Psoas muscle (tissue), 8 donors: Measurements from ENCODE around the gene KCTD20. TPM values are rescaled to one million over a fixed set of nuclear protein-coding genes. Genes with fewer than 3 reads are reported as not detected.
A peak's percentile ranks its signal among the peaks of the same experiment; 100 is the strongest.
"Not testable (repeated sequence)": the region's sequence is repeated elsewhere in the genome, so short reads cannot be mapped to it uniquely, and the experiment has no call there.

Experiments used
- ATAC-seq, 4 donors: fragments of 200-7000 bp; cut with Tn5 transposase; one replicate each; pipeline ENCODE4 v1.9.1; 2020; ENCODE audit warnings: moderate library complexity in 3 of 4, mild to moderate bottlenecking in 2 of 4
- DNase-seq, 2 donors: peaks; one replicate each; pipeline ENCODE4 v3.0.0-alpha.2; 2020
- H3K27ac ChIP-seq: fragments of 200-600 bp; one replicate; pipeline ENCODE4 v1.8.0; 2022
- H3K27me3 ChIP-seq, 3 donors: fragments of 200-600 bp in 1 of 3; one replicate each; pipeline versions ENCODE4 v1.6.1 to v1.8.0; 2013 to 2022; ENCODE audit warnings: low read length in 2 of 3, mild to moderate bottlenecking in 2 of 3, moderate library complexity in 1 of 3; ENCODE audit not compliant: insufficient read depth in 3 of 3
- H3K36me3 ChIP-seq, 2 donors: fragments of 200-600 bp in 1 of 2; one replicate each; pipeline versions ENCODE4 v1.6.1 to v1.8.0; 2013 to 2022; ENCODE audit warnings: low read depth in 1 of 2, mild to moderate bottlenecking in 1 of 2, moderate library complexity in 1 of 2; ENCODE audit not compliant: insufficient read depth in 1 of 2
- H3K4me1 ChIP-seq: fragments of 200-600 bp; one replicate; pipeline ENCODE4 v1.8.0; 2022
- H3K4me3 ChIP-seq: fragments of 200-600 bp; one replicate; pipeline ENCODE4 v1.8.0; 2022; ENCODE audit warnings: mild to moderate bottlenecking
- H3K9me3 ChIP-seq: fragments of 200-600 bp; one replicate; pipeline ENCODE4 v1.8.0; 2022
- WGBS, 3 donors: extraction: QIAGEN DNeasy Blood & Tissue Kit; methylation state at CpG; one replicate each; pipeline versions ENCODE4 v1.1.6 to v1.1.7; 2013; 5-methylcytosine and 5-hydroxymethylcytosine counted together
- intact Hi-C, 2 donors: fragments of 100-400 bp; cut with DNase I; formaldehyde crosslinking; loops; one replicate each; pipeline versions ENCODE4 v1.11.0 to v1.14.2; 2022
- long read RNA-seq, 2 donors: library from polyadenylated mRNA; unstranded; transcript quantifications; one replicate each; pipeline ENCODE4 v2.0.0, GENCODE V29; 2021
- polyA plus RNA-seq, 3 donors: library from polyadenylated mRNA; stranded (reverse); fragments of 200-250 nt; gene quantifications; one replicate each; pipeline ENCODE4 v1.2.3, GENCODE V29; 2013
- total RNA-seq, 4 donors: library from RNA; stranded (reverse); fragmentation: NEBNext Ultra II Directional in 2 of 4; extraction: Animal tissue kit (Norgen Biotek cat#: 25700) in 2 of 4; gene quantifications; one replicate each; pipeline versions ENCODE4 v1.2.1 to v1.2.4, GENCODE V29; 2021 to 2023
- TF ChIP-seq, protein P1 (sequence below): fragments of 200-600 bp; IDR thresholded peaks from one replicate; pipeline ENCODE4 v1.8.0; 2022; ENCODE audit warnings: antibody characterized with exemption
- donor health status: healthy with polysubstance abuse.
- donor health status: DM: no; HTN: no; CAD: no; lungs with moderate emphysema.
- donor health status: Bipolar disorder and iron deficiency.
- donor health status: healthy.
- donor health status: DM: yes; HTN: yes; CAD: no.
- donor health status: DM: no; HTN: no; CAD: no.
- donor health status: DM: no; HTN: no; CAD: no.
- donor health status: DM: yes; HTN: yes; CAD: no.

The KCTD20 gene
- total RNA-seq = 10 to 100 TPM; 20.5 to 30.4 (median 22.3) TPM
- polyA plus RNA-seq = 10 to 100 TPM; 11.6 to 44.4 (median 40.0) TPM
- long read RNA-seq, donor 1, full-length matches to known transcripts = 13 of 22 reads
- long read RNA-seq, donor 1, partial matches to known transcripts = 0 of 22 reads
- long read RNA-seq, donor 1, other reads (novel, unspliced or antisense) = 9 of 22 reads
- long read RNA-seq, donor 2, full-length matches to known transcripts = 24 of 33 reads
- long read RNA-seq, donor 2, partial matches to known transcripts = 1 of 33 reads
- long read RNA-seq, donor 2, other reads (novel, unspliced or antisense) = 8 of 33 reads

DNA sequence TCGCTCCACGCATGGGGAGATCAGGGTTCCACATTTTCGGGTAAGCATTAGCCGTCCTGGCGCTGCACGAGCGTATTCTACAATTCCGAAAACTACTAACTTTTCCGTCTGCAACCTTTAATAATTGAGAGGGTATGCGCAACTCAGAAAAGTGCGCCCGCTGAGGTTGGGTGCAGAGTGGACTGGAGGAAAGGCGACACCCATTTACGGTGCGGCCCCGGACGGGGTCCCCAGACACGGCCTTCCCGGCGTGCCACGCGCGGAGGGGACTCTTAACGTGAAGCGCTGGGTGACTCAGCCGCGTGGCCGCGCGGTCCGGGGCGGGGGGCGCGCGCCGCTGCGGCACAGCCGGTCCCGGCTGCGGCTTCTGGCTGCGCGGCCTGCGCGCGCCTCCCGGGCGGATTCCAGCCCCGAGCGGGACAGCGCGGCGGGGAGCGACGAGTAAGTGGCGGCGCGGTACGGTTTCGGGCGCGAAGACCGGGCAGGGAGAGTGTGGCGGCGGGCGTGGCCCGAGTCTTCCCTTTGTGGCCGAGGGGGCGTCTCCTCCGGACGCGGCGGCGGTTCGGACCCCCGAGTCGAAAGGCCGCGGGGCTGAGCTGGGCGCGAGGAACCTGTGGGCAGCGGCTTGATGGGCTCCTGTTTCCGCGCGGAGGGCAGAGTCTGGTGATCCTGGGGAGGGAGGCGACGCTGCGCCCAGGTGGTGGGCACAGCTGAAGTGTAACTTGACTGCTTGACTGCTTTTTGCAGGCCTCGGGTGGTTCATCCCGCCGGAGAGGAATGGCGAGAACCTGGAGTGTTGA is at the start of gene KCTD20, which contains the start of gene PXT1:
KCTD20 (plus strand) TSS at position 330 of the 800 bp plus-strand sequence. CDS start 27,098 bp downstream, outside the sequence.
PXT1 (minus strand) TSS at position 184 of the 800 bp plus-strand sequence. CDS start 16,772 bp downstream, outside the sequence.
- Histone ChIP-seq H3K4me1 (peaks cover 41% of the 10 kb centered on the region), H3K27me3 (no peaks in the 10 kb centered on the region), H3K4me3 (peak within 1 kb of the TSS; percentile 77), H3K27ac (peak within 1 kb of the TSS; percentile 95), H3K36me3 (no peaks in the 10 kb centered on the region), H3K9me3 (no peaks in the 10 kb centered on the region)
- intact Hi-C loops = loop anchor here (1.0 to 10.0 kb wide), 6 partner anchors 20 to 242 kb away; partner anchors contain the start of genes SRSF3 (in 2 of the 2) and STK38 (in 1 of the 2)
- DNase-seq (peak; percentile 91 to 95), ATAC-seq (peak; percentile 88 to 93 (median 90))
- WGBS, 3 donors = 0 to 1% (median 0%) methylated on average over 79 to 88 of the region's 91 CpGs
- TF ChIP-seq, protein P1, sequence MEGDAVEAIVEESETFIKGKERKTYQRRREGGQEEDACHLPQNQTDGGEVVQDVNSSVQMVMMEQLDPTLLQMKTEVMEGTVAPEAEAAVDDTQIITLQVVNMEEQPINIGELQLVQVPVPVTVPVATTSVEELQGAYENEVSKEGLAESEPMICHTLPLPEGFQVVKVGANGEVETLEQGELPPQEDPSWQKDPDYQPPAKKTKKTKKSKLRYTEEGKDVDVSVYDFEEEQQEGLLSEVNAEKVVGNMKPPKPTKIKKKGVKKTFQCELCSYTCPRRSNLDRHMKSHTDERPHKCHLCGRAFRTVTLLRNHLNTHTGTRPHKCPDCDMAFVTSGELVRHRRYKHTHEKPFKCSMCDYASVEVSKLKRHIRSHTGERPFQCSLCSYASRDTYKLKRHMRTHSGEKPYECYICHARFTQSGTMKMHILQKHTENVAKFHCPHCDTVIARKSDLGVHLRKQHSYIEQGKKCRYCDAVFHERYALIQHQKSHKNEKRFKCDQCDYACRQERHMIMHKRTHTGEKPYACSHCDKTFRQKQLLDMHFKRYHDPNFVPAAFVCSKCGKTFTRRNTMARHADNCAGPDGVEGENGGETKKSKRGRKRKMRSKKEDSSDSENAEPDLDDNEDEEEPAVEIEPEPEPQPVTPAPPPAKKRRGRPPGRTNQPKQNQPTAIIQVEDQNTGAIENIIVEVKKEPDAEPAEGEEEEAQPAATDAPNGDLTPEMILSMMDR = no peak

GRCh38 chr6:36399970-36400369 is 42.8 kb upstream of the KCTD20 start:
- Histone ChIP-seq H3K4me1 (no peaks in the 10 kb centered on the region), H3K27ac (no peak overlapping the region), H3K36me3 (no peaks in the 10 kb centered on the region), H3K9me3 (no peaks in the 10 kb centered on the region), H3K4me3 (no peak overlapping the region), H3K27me3 (no peaks in the 10 kb centered on the region)
- intact Hi-C loops = no loop called here
- TF ChIP-seq, protein P1 = no peak
- WGBS, 3 donors = 68 to 71% (median 69%) methylated on average over 1 of the region's 1 CpG
- ATAC-seq (no peak), DNase-seq (no peak)

DNA sequence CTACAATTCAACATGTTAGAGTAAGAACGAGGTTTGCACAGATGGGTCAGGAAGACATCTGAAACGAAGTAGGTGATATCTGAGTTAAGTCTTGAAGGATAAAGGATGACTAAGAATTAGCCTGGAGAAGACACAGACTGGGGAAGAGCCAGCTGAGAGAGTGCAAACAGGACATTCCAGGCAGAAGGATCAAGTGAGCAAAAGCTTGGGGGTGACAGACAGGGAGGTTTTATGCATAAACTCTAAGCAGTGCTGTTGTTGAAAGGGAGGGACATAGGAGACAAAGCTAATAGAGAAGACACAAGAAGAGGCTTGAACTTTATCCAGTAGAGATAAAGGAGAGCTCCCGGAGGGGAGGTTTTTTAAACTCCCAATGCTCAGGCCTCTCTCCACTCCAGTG is 40.3 kb upstream of the KCTD20 start:
- Histone ChIP-seq H3K27me3 (no peaks in the 10 kb centered on the region), H3K9me3 (no peaks in the 10 kb centered on the region), H3K4me3 (no peak overlapping the region), H3K27ac (no peak overlapping the region), H3K36me3 (no peaks in the 10 kb centered on the region), H3K4me1 (no peaks in the 10 kb centered on the region)
- intact Hi-C loops = no loop called here
- TF ChIP-seq, protein P1 = no peak
- 77 to 81% (median 78%) methylated on average over 3 of the region's 3 CpGs for WGBS, 3 donors
- no peak for DNase-seq
- no peak for ATAC-seq

DNA sequence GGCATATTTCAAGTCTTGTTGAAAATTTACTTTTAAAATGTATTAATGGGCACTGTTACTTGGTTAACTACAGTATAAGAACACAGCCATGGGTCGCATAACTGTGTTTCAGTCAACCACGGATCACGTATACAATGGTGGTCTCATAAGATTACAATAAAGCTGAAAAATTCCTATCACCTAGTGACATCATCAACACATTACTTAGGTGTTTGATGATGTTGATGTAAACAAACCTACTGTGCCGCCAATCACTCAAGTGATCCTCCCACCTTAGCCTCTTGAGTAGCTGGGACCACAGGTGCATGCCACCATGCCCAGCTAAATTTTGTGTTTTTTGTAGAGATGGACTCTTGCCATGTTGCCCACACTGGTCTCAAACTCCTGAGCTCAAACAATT is 38.6 kb upstream of the KCTD20 start:
- TF ChIP-seq, protein P1 = no peak
- DNase-seq (no peak), ATAC-seq (no peak)
- Histone ChIP-seq H3K27ac (no peak overlapping the region), H3K9me3 (no peaks in the 10 kb centered on the region), H3K4me3 (no peak overlapping the region), H3K36me3 (no peaks in the 10 kb centered on the region), H3K27me3 (no peaks in the 10 kb centered on the region), H3K4me1 (no peaks in the 10 kb centered on the region)
- WGBS, 3 donors = 88 to 94% (median 93%) methylated on average over 4 of the region's 4 CpGs
- intact Hi-C loops = no loop called here

GRCh38 chr6:36409718-36410117 is 33.1 kb upstream of the KCTD20 start:
- H3K36me3 ChIP-seq, H3K4me1 ChIP-seq, ATAC-seq, DNase-seq, intact Hi-C loops, H3K9me3 ChIP-seq, H3K27me3 ChIP-seq, H3K27ac ChIP-seq, H3K4me3 ChIP-seq: not testable (repeated sequence)
- 68 to 79% (median 74%) methylated on average over 5 of the region's 5 CpGs for WGBS, 3 donors
